Measurements from ENCODE around the gene ALG1L2.
"Not testable (repeated sequence)": the region's sequence is repeated elsewhere in the genome, so short reads cannot be mapped to it uniquely, and the experiment has no call there.

Gene ALG1L2

DNA sequence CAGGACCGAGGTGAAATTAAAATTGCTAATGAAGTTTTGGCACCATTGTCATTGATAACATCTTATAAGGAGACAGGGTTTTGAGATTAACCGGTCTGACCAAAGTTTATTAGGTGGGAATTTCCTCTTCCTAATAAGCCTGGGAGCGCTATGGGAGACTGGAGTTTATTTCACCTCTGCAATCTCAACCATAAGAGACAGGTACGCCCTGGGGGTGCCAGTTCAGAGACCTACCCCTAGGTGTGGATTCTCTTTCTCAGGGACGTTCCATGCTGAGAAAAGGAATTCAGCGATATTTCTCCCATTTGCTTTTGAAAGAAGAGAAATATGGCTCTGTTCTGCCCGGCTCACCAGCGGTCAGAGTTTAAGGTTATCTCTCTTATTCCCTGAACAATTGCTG is 57.4 kb downstream of the ALG1L2 start:
- not testable (repeated sequence) for H3K36me3 ChIP-seq (ENCODE audit: low read length); H3K27ac ChIP-seq (ENCODE audit: low read depth, low read length); H2AFZ ChIP-seq (ENCODE audit: low read depth, low read length, severe bottlenecking); H3K27me3 ChIP-seq (ENCODE audit: low read length); H3K4me3 ChIP-seq (ENCODE audit: insufficient read depth, low read length, poor library complexity, severe bottlenecking); H3K4me2 ChIP-seq (ENCODE audit: low read depth, low read length, poor library complexity, severe bottlenecking); H3F3A ChIP-seq (ENCODE audit: insufficient read depth); H4K20me1 ChIP-seq (ENCODE audit: low read depth, low read length); H3K79me2 ChIP-seq (ENCODE audit: insufficient read depth, low read length); H3K9ac ChIP-seq (ENCODE audit: low read length); H3K9me3 ChIP-seq (ENCODE audit: insufficient read depth, low read length); H3K9me2 ChIP-seq (replicated peaks; ENCODE audit: insufficient read depth, low read length)

DNA sequence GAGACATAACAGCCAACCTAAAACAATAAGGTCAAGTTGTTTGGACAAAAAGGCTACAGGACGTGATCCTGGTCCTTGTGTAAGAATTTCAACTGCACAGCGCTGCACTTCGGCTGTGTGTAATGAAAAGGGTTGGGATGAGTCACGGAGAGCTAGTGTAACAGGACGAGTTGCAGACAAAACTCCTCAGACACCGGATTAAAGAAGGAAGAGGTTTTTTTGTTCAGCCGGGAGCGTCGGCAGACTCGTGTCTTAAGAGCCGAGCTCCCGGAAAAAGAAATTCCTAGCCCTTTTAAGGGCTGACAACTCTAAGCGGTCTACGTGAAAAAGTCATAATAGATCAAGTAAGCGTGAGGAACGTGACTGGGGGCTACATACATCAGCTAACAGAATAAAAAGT is 59.1 kb downstream of the ALG1L2 start:
- not testable (repeated sequence) for H3K9me2 ChIP-seq (replicated peaks; ENCODE audit: insufficient read depth, low read length); H4K20me1 ChIP-seq (ENCODE audit: low read depth, low read length); H2AFZ ChIP-seq (ENCODE audit: low read depth, low read length, severe bottlenecking); H3K4me2 ChIP-seq (ENCODE audit: low read depth, low read length, poor library complexity, severe bottlenecking); H3K27me3 ChIP-seq (ENCODE audit: low read length); H3K9ac ChIP-seq (ENCODE audit: low read length); H3K9me3 ChIP-seq (ENCODE audit: insufficient read depth, low read length); H3F3A ChIP-seq (ENCODE audit: insufficient read depth); H3K4me3 ChIP-seq (ENCODE audit: insufficient read depth, low read length, poor library complexity, severe bottlenecking); H3K36me3 ChIP-seq (ENCODE audit: low read length); H3K79me2 ChIP-seq (ENCODE audit: insufficient read depth, low read length); H3K27ac ChIP-seq (ENCODE audit: low read depth, low read length)

GRCh38 chr3:130143648-130144327 is 62.2 kb downstream of the ALG1L2 start:
- not testable (repeated sequence) for H3K4me3 ChIP-seq (ENCODE audit: insufficient read depth, low read length, poor library complexity, severe bottlenecking); H3K9me3 ChIP-seq (ENCODE audit: insufficient read depth, low read length); H3K36me3 ChIP-seq (ENCODE audit: low read length); H3F3A ChIP-seq (ENCODE audit: insufficient read depth); H4K20me1 ChIP-seq (ENCODE audit: low read depth, low read length); H3K27me3 ChIP-seq (ENCODE audit: low read length); H3K79me2 ChIP-seq (ENCODE audit: insufficient read depth, low read length); H3K9ac ChIP-seq (ENCODE audit: low read length); H3K4me2 ChIP-seq (ENCODE audit: low read depth, low read length, poor library complexity, severe bottlenecking); H3K27ac ChIP-seq (ENCODE audit: low read depth, low read length); H3K9me2 ChIP-seq (replicated peaks; ENCODE audit: insufficient read depth, low read length); H2AFZ ChIP-seq (ENCODE audit: low read depth, low read length, severe bottlenecking)

GRCh38 chr3:130144328-130144650 is 62.7 kb downstream of the ALG1L2 start:
- H3K4me2 ChIP-seq (ENCODE audit: low read depth, low read length, poor library complexity, severe bottlenecking); H3K27me3 ChIP-seq (ENCODE audit: low read length); H4K20me1 ChIP-seq (ENCODE audit: low read depth, low read length); H3K9me3 ChIP-seq (ENCODE audit: insufficient read depth, low read length); H3K9ac ChIP-seq (ENCODE audit: low read length); H3F3A ChIP-seq (ENCODE audit: insufficient read depth); H3K79me2 ChIP-seq (ENCODE audit: insufficient read depth, low read length); H3K36me3 ChIP-seq (ENCODE audit: low read length); H3K27ac ChIP-seq (ENCODE audit: low read depth, low read length); H3K4me3 ChIP-seq (ENCODE audit: insufficient read depth, low read length, poor library complexity, severe bottlenecking); H3K9me2 ChIP-seq (replicated peaks; ENCODE audit: insufficient read depth, low read length); H2AFZ ChIP-seq (ENCODE audit: low read depth, low read length, severe bottlenecking): not testable (repeated sequence)

DNA sequence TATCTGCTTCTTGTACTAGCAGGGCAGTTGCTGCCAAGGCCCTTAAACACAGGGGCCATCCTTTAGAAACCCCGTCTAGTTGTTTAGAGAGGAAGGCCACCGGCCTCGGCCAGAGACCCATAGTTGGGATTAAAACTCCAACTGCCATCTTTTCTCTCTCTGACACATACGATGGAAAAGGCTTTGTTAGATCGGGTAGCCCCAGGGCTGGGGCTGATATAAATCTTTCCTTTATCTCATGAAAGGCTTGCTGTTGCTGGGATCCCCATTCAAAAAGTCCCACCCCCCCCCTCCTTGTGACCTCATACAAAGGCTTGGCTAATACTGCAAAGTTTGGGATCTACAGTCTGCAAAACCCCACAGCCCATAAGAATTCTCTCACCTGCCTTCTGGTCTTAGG is 63.8 kb downstream of the ALG1L2 start:
- H3K9ac ChIP-seq (ENCODE audit: low read length); H3K36me3 ChIP-seq (ENCODE audit: low read length); H2AFZ ChIP-seq (ENCODE audit: low read depth, low read length, severe bottlenecking); H3K79me2 ChIP-seq (ENCODE audit: insufficient read depth, low read length); H3K4me2 ChIP-seq (ENCODE audit: low read depth, low read length, poor library complexity, severe bottlenecking); H3K9me2 ChIP-seq (replicated peaks; ENCODE audit: insufficient read depth, low read length); H3K9me3 ChIP-seq (ENCODE audit: insufficient read depth, low read length); H4K20me1 ChIP-seq (ENCODE audit: low read depth, low read length); H3K4me3 ChIP-seq (ENCODE audit: insufficient read depth, low read length, poor library complexity, severe bottlenecking); H3F3A ChIP-seq (ENCODE audit: insufficient read depth); H3K27ac ChIP-seq (ENCODE audit: low read depth, low read length); H3K27me3 ChIP-seq (ENCODE audit: low read length): not testable (repeated sequence)

- not testable (repeated sequence) for H3K4me3 ChIP-seq (ENCODE audit: insufficient read depth, low read length, poor library complexity, severe bottlenecking); H3F3A ChIP-seq (ENCODE audit: insufficient read depth); H3K9me3 ChIP-seq (ENCODE audit: insufficient read depth, low read length); H4K20me1 ChIP-seq (ENCODE audit: low read depth, low read length); H2AFZ ChIP-seq (ENCODE audit: low read depth, low read length, severe bottlenecking); H3K36me3 ChIP-seq (ENCODE audit: low read length); H3K9me2 ChIP-seq (replicated peaks; ENCODE audit: insufficient read depth, low read length); H3K9ac ChIP-seq (ENCODE audit: low read length); H3K79me2 ChIP-seq (ENCODE audit: insufficient read depth, low read length); H3K27ac ChIP-seq (ENCODE audit: low read depth, low read length); H3K27me3 ChIP-seq (ENCODE audit: low read length); H3K4me2 ChIP-seq (ENCODE audit: low read depth, low read length, poor library complexity, severe bottlenecking)
Measured at GRCh38 chr3:130146465-130146864, 64.8 kb downstream of the ALG1L2 start.
